Thyroid gland (tissue), 4 donors: ENCODE results near the gene ELP6.

Experiments used
- CTCF ChIP-seq, 6 experiments: fragments of 200-600 bp in 3 of 6; fragments of 450-650 bp in 3 of 6; sonication (generic) in 3 of 6; IDR thresholded peaks; one replicate each; pipeline ENCODE4 v1.5.1; 2016 to 2019; ENCODE audit warnings: antibody characterized with exemption in 6 of 6, mild to moderate bottlenecking in 2 of 6, inconsistent platforms in 1 of 6, moderate library complexity in 1 of 6
- POLR2A ChIP-seq, 2 donors: fragments of 450-650 bp; IDR thresholded peaks; one replicate each; pipeline ENCODE4 v1.6.1; 2017; ENCODE audit warnings: antibody characterized with exemption in 2 of 2, mild to moderate bottlenecking in 2 of 2, moderate library complexity in 1 of 2

GRCh38 chr3:47542471-47543173 is 29.1 kb upstream of the ELP6 start:
- TF ChIP-seq CTCF (IDR thresholded peaks at IDR 0.05) = no peak
- no peak for TF ChIP-seq POLR2A (IDR thresholded peaks at IDR 0.05)
